HepG2 (cell line): Measurements from ENCODE around the gene EYA4. TPM values are rescaled to one million over a fixed set of nuclear protein-coding genes. Genes with fewer than 3 reads are reported as not detected.

Experiments used
- ATAC-seq: fragments of 200-7000 bp; cut with Tn5 transposase; 3 replicates; pipeline ENCODE4 v1.9.1; 2020; ENCODE audit warnings: mild to moderate bottlenecking, moderate library complexity
- BruUV-seq: library from RNA; stranded (reverse); fragments of 400-500 nt; replicated peaks from 2 replicates; lab custom pipeline; 2021; lab: Mats Ljungman, UMichigan
- CTCF ChIA-PET: fragments of 300-600 bp; formaldehyde crosslinking; extraction: SDS; loops from one replicate; lab custom pipeline; 2021; ENCODE audit warnings: low total read pairs, inconsistent platforms, low intra/inter-chr PET ratio; lab: Yijun Ruan, JAX
- POLR2A ChIA-PET: fragments of 350-600 bp; sonication (Branson Sonifier 250); formaldehyde crosslinking; loops from one replicate; lab custom pipeline; 2020; ENCODE audit warnings: antibody characterized with exemption, inconsistent platforms; lab: Yijun Ruan, JAX
- DNase-seq: peaks from one replicate; pipeline ENCODE4 v3.0.0-alpha.2; 2015; ENCODE audit warnings: low spot score
- FAIRE-seq: peaks from 3 replicates; lab custom pipeline; 2011; peaks lifted over from hg19 to GRCh38; lab: Jason Lieb, UNC
- H2AFZ ChIP-seq: one replicate; pipeline ENCODE4 v1.6.1; 2011; ENCODE audit warnings: low read length, inconsistent platforms
- H3K27ac ChIP-seq: fragments of 300-600 bp; 3 replicates; pipeline ENCODE4 v1.8.0; 2011; ENCODE audit warnings: mixed run types, mild to moderate bottlenecking, mixed read lengths, low read length, inconsistent platforms; ENCODE audit not compliant: insufficient read depth; ENCODE audit errors: extremely low read length
- H3K27me3 ChIP-seq, 2 experiments: fragments of 200-600 bp in 1 of 2; 2 replicates in 1 of 2; 3 replicates in 1 of 2; pipeline versions ENCODE4 v1.6.0 to v1.8.0; 2011; ENCODE audit warnings: low read length in 2 of 2, mild to moderate bottlenecking in 2 of 2, moderate library complexity in 2 of 2, inconsistent platforms in 1 of 2; ENCODE audit not compliant: insufficient read depth in 2 of 2, control insufficient read depth in 1 of 2
- H3K36me3 ChIP-seq, 2 experiments: fragments of 200-600 bp in 1 of 2; replicated peaks in 1 of 2; 2 replicates in 1 of 2; 3 replicates in 1 of 2; pipeline versions ENCODE4 v1.5.1 to v1.8.0; 2011; ENCODE audit warnings: low read length in 2 of 2, inconsistent platforms in 1 of 2; ENCODE audit not compliant: insufficient read depth in 2 of 2, control insufficient read depth in 1 of 2
- H3K4me1 ChIP-seq: 2 replicates; pipeline ENCODE4 v1.5.1; 2012; ENCODE audit warnings: low read length, inconsistent platforms; ENCODE audit not compliant: insufficient read depth
- H3K4me2 ChIP-seq: 2 replicates; pipeline ENCODE4 v1.6.0; 2011; ENCODE audit warnings: low read depth, low read length, inconsistent platforms
- H3K4me3 ChIP-seq, 3 experiments: fragments of 200-600 bp in 1 of 3; sonication (generic), shearing (Covaris generic) in 1 of 3; replicated peaks in 1 of 3; 2 replicates each; pipeline ENCODE4 v1.5.1; 2011 to 2016; ENCODE audit warnings: low read length in 3 of 3, inconsistent platforms in 2 of 3, low read depth in 2 of 3, mild to moderate bottlenecking in 2 of 3, control low read depth in 1 of 3, mixed read lengths in 1 of 3; ENCODE audit not compliant: insufficient read depth in 1 of 3
- H3K79me2 ChIP-seq: one replicate; pipeline ENCODE4 v1.6.1; 2011; ENCODE audit warnings: low read length, inconsistent platforms; ENCODE audit not compliant: insufficient read depth
- H3K9ac ChIP-seq: 2 replicates; pipeline ENCODE4 v1.6.0; 2011; ENCODE audit warnings: mild to moderate bottlenecking, low read depth, low read length, inconsistent platforms; ENCODE audit not compliant: insufficient read depth
- H3K9me3 ChIP-seq: 2 replicates; pipeline ENCODE4 v1.5.1; 2012; ENCODE audit warnings: mild to moderate bottlenecking, low read length
- H4K20me1 ChIP-seq: 2 replicates; pipeline ENCODE4 v1.6.0; 2011; ENCODE audit warnings: inconsistent platforms, mild to moderate bottlenecking, low read length, moderate library complexity; ENCODE audit not compliant: insufficient read depth
- CC2D1A ChIP-seq: sonication (generic); formaldehyde crosslinking; IDR thresholded peaks from 2 replicates; pipeline ENCODE4 v1.8.1; 2023; ENCODE audit warnings: mild to moderate bottlenecking, missing genetic modification reagents
- HNRNPLL ChIP-seq: fragments of 200-400 bp; formaldehyde crosslinking; IDR thresholded peaks from 2 replicates; pipeline ENCODE4 v1.6.1; 2017; ENCODE audit warnings: mild to moderate bottlenecking, low read depth, low read length; ENCODE audit not compliant: poor library complexity, severe bottlenecking
- JUN ChIP-seq: sonication (generic); formaldehyde crosslinking; IDR thresholded peaks from 2 replicates; pipeline ENCODE4 v1.4.0; 2020; ENCODE audit warnings: mild to moderate bottlenecking, missing genetic modification reagents
- KMT2B ChIP-seq: IDR thresholded peaks from 2 replicates; pipeline ENCODE4 v1.6.1; 2016; ENCODE audit warnings: missing genetic modification reagents, missing compliant biosample characterization
- MATR3 ChIP-seq: sonication (generic); formaldehyde crosslinking; IDR thresholded peaks from 2 replicates; pipeline ENCODE4 v1.4.0; 2020; ENCODE audit warnings: missing genetic modification reagents
- NFYB ChIP-seq: sonication (generic); formaldehyde crosslinking; IDR thresholded peaks from 2 replicates; pipeline ENCODE4 v1.4.0; 2020; ENCODE audit warnings: missing genetic modification reagents
- PHF21A ChIP-seq: sonication (generic); formaldehyde crosslinking; IDR thresholded peaks from 2 replicates; pipeline ENCODE4 v1.5.0; 2020; ENCODE audit warnings: mild to moderate bottlenecking, missing genetic modification reagents
- RBM39 ChIP-seq: fragments of 200-400 bp; formaldehyde crosslinking; IDR thresholded peaks from one replicate; pipeline ENCODE4 v1.6.1; 2018; ENCODE audit warnings: antibody characterized with exemption, mild to moderate bottlenecking, low read depth, low read length; ENCODE audit not compliant: poor library complexity, severe bottlenecking
- RFX3 ChIP-seq: IDR thresholded peaks from 2 replicates; pipeline ENCODE4 v1.6.1; 2016; ENCODE audit warnings: missing biosample characterization, missing genetic modification reagents
- SSRP1 ChIP-seq: IDR thresholded peaks from 2 replicates; pipeline ENCODE4 v1.6.1; 2016; ENCODE audit warnings: control low read depth
- TCF7 ChIP-seq: sonication (generic); IDR thresholded peaks from 2 replicates; pipeline ENCODE4 v1.6.1; 2016; ENCODE audit warnings: antibody characterized with exemption, low read depth
- ZNF343 ChIP-seq: sonication (generic); formaldehyde crosslinking; IDR thresholded peaks from 2 replicates; pipeline ENCODE4 v1.4.0; 2020; ENCODE audit warnings: mild to moderate bottlenecking, missing genetic modification reagents
- ZNF451 ChIP-seq: sonication (generic); formaldehyde crosslinking; IDR thresholded peaks from 2 replicates; pipeline ENCODE4 v1.5.0; 2020; ENCODE audit warnings: mild to moderate bottlenecking, missing genetic modification reagents
- ZNF547 ChIP-seq: sonication (generic); formaldehyde crosslinking; IDR thresholded peaks from 2 replicates; pipeline ENCODE4 v1.5.1; 2020; ENCODE audit warnings: mild to moderate bottlenecking, missing genetic modification reagents
- ZNF598 ChIP-seq: sonication (generic); formaldehyde crosslinking; IDR thresholded peaks from 2 replicates; pipeline ENCODE4 v1.5.1; 2020; ENCODE audit warnings: mild to moderate bottlenecking, missing genetic modification reagents, borderline replicate concordance
- ZNF879 ChIP-seq: sonication (generic); formaldehyde crosslinking; IDR thresholded peaks from 2 replicates; pipeline ENCODE4 v1.8.1; 2023; ENCODE audit warnings: missing genetic modification reagents
- WGBS: methylation state at CpG from one replicate; pipeline ENCODE4 v1.1.6; 2017; ENCODE audit warnings: low lambda C conversion rate; 5-methylcytosine and 5-hydroxymethylcytosine counted together
- in situ Hi-C: cut with HindIII; loops from 2 replicates; pipeline ENCODE4 v1.10.0; 2017; ENCODE audit warnings: low pct_unique_long_range_greater_than_20kb; ENCODE audit not compliant: extremely low pct_ligation_motif_present
- intact Hi-C: fragments of 100-400 bp; cut with micrococcal nuclease; formaldehyde crosslinking; loops from one replicate; pipeline ENCODE4 v1.10.0; 2022; ENCODE audit not compliant: unreplicated experiment
- polyA plus RNA-seq, 8 experiments: library from polyadenylated mRNA; depleted of rRNA in 3 of 8; stranded (reverse) in 7 of 8; unstranded in 1 of 8; fragments of >200 nt; fragmentation: Illumina TruSeq in 4 of 8; extraction: Trizol in 4 of 8; gene quantifications; 2 replicates each; pipeline versions ENCODE4 v1.2.1 to v1.2.3, GENCODE V29; 2011 to 2016; ENCODE audit warnings: low read depth in 4 of 8, missing spikeins in 1 of 8, mixed read lengths in 1 of 8; ENCODE audit not compliant: insufficient read depth in 1 of 8
- total RNA-seq, 5 experiments: library from RNA; depleted of rRNA; stranded (reverse); fragments of >200 nt; fragmentation: Illumina TruSeq; extraction: Trizol; gene quantifications; 2 replicates each; pipeline ENCODE4 v1.2.3, GENCODE V29; 2016; ENCODE audit warnings: low read depth in 1 of 5
- TF ChIP-seq, protein P1 (sequence below): sonication (generic); formaldehyde crosslinking; IDR thresholded peaks from 2 replicates; pipeline ENCODE4 v1.5.0; 2020; ENCODE audit warnings: mild to moderate bottlenecking, missing genetic modification reagents
- TF ChIP-seq, protein P2 (sequence below): sonication (generic); formaldehyde crosslinking; IDR thresholded peaks from 2 replicates; pipeline ENCODE4 v1.4.0; 2020; ENCODE audit warnings: mild to moderate bottlenecking, missing genetic modification reagents
- TF ChIP-seq, protein P3 (sequence below): sonication (generic); IDR thresholded peaks from 2 replicates; pipeline ENCODE4 v1.6.1; 2016; ENCODE audit warnings: low read depth, borderline replicate concordance

EYA4 gene
- total and polyA plus RNA-seq, 2 of the 13 experiments (the other 11 are each of a cell fraction or from before 2014, with no cell fraction given), result not detected

- no peak overlapping the region for H2AFZ ChIP-seq
- in situ Hi-C loops, result no loop called here
- TF ChIP-seq ZNF451 (CRISPR knock-in tag) (no peak), HNRNPLL (no peak), NFYB (no peak), RFX3 (CRISPR knock-in tag) (no peak), ZNF547 (CRISPR knock-in tag) (no peak), KMT2B (CRISPR knock-in tag) (no peak), TCF7 (no peak), MATR3 (CRISPR knock-in tag) (no peak), JUN (CRISPR knock-in tag) (no peak), ZNF343 (no peak), CC2D1A (no peak), ZNF598 (no peak), RBM39 (no peak), SSRP1 (CRISPR knock-in tag) (no peak), PHF21A (CRISPR knock-in tag) (no peak), ZNF879 (no peak)
- TF ChIP-seq, protein P1, sequence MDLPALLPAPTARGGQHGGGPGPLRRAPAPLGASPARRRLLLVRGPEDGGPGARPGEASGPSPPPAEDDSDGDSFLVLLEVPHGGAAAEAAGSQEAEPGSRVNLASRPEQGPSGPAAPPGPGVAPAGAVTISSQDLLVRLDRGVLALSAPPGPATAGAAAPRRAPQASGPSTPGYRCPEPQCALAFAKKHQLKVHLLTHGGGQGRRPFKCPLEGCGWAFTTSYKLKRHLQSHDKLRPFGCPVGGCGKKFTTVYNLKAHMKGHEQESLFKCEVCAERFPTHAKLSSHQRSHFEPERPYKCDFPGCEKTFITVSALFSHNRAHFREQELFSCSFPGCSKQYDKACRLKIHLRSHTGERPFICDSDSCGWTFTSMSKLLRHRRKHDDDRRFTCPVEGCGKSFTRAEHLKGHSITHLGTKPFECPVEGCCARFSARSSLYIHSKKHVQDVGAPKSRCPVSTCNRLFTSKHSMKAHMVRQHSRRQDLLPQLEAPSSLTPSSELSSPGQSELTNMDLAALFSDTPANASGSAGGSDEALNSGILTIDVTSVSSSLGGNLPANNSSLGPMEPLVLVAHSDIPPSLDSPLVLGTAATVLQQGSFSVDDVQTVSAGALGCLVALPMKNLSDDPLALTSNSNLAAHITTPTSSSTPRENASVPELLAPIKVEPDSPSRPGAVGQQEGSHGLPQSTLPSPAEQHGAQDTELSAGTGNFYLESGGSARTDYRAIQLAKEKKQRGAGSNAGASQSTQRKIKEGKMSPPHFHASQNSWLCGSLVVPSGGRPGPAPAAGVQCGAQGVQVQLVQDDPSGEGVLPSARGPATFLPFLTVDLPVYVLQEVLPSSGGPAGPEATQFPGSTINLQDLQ (CRISPR knock-in tag), result no peak
- TF ChIP-seq, protein P2, sequence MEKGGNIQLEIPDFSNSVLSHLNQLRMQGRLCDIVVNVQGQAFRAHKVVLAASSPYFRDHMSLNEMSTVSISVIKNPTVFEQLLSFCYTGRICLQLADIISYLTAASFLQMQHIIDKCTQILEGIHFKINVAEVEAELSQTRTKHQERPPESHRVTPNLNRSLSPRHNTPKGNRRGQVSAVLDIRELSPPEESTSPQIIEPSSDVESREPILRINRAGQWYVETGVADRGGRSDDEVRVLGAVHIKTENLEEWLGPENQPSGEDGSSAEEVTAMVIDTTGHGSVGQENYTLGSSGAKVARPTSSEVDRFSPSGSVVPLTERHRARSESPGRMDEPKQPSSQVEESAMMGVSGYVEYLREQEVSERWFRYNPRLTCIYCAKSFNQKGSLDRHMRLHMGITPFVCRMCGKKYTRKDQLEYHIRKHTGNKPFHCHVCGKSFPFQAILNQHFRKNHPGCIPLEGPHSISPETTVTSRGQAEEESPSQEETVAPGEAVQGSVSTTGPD (CRISPR knock-in tag), result no peak
- TF ChIP-seq, protein P3, sequence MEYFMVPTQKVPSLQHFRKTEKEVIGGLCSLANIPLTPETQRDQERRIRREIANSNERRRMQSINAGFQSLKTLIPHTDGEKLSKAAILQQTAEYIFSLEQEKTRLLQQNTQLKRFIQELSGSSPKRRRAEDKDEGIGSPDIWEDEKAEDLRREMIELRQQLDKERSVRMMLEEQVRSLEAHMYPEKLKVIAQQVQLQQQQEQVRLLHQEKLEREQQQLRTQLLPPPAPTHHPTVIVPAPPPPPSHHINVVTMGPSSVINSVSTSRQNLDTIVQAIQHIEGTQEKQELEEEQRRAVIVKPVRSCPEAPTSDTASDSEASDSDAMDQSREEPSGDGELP, result no peak
These were observed 330.5 kb downstream of the EYA4 start for GRCh38 chr6:133571681-133572080.

More at GRCh38 chr6:133571681-133572080, 330.5 kb downstream of the EYA4 start:
- 1% methylated on average over 3 of the region's 3 CpGs for WGBS
- ChIA-PET CTCF (interaction anchor here (3.7 kb wide), 1 partner anchor 345 kb away, joined by 35 read pairs; no protein-coding TSS in a partner anchor), POLR2A (no interaction called here)
- Histone ChIP-seq H3K4me3 (no peak overlapping the region), H3K27me3 (no peaks in the 10 kb centered on the region), H3K36me3 (no peaks in the 10 kb centered on the region), H3K27ac (no peak overlapping the region), H3K9ac (no peak overlapping the region), H3K4me1 (peaks cover 8% of the 10 kb centered on the region), H3K9me3 (no peaks in the 10 kb centered on the region), H3K79me2 (no peaks in the 10 kb centered on the region), H3K4me2 (no peak overlapping the region), H4K20me1 (no peaks in the 10 kb centered on the region)
- DNase-seq (no peak), ATAC-seq (no peak), FAIRE-seq (no peak)
- intact Hi-C loops, result no loop called here
- no TSS peak for BruUV-seq
